HepG2 (cell line): ENCODE measurements around the gene C1orf50. TPM values are rescaled to one million over a fixed set of nuclear protein-coding genes. Genes with fewer than 3 reads are reported as not detected.

Experiments
- GATAD2A ChIP-seq: IDR thresholded peaks from 2 replicates; pipeline ENCODE4 v1.6.1; 2016
- PRDM15 ChIP-seq: sonication (generic); formaldehyde crosslinking; IDR thresholded peaks from 2 replicates; pipeline ENCODE4 v1.4.0; 2020; ENCODE audit warnings: missing genetic modification reagents
- TEF ChIP-seq: sonication (generic); formaldehyde crosslinking; IDR thresholded peaks from 2 replicates; pipeline ENCODE4 v1.5.0; 2020; ENCODE audit warnings: missing genetic modification reagents
- ZNF800 ChIP-seq: sonication (generic); formaldehyde crosslinking; IDR thresholded peaks from 2 replicates; pipeline ENCODE4 v1.4.0; 2020; ENCODE audit warnings: missing genetic modification reagents
- ZSCAN20 ChIP-seq: sonication (generic); formaldehyde crosslinking; IDR thresholded peaks from 2 replicates; pipeline ENCODE4 v1.4.0; 2020; ENCODE audit warnings: missing genetic modification reagents, mild to moderate bottlenecking, borderline replicate concordance
- ZSCAN22 ChIP-seq: sonication (generic); formaldehyde crosslinking; IDR thresholded peaks from 2 replicates; pipeline ENCODE4 v1.4.0; 2020; ENCODE audit warnings: mild to moderate bottlenecking, missing genetic modification reagents
- polyA plus RNA-seq, 8 experiments: library from polyadenylated mRNA; depleted of rRNA in 3 of 8; stranded (reverse) in 7 of 8; unstranded in 1 of 8; fragments of >200 nt; fragmentation: Illumina TruSeq in 4 of 8; extraction: Trizol in 4 of 8; gene quantifications; 2 replicates each; pipeline versions ENCODE4 v1.2.1 to v1.2.3, GENCODE V29; 2011 to 2016; ENCODE audit warnings: low read depth in 4 of 8, missing spikeins in 1 of 8, mixed read lengths in 1 of 8; ENCODE audit not compliant: insufficient read depth in 1 of 8
- total RNA-seq, 5 experiments: library from RNA; depleted of rRNA; stranded (reverse); fragments of >200 nt; fragmentation: Illumina TruSeq; extraction: Trizol; gene quantifications; 2 replicates each; pipeline ENCODE4 v1.2.3, GENCODE V29; 2016; ENCODE audit warnings: low read depth in 1 of 5
- TF ChIP-seq, protein P1 (sequence below): sonication (generic); formaldehyde crosslinking; IDR thresholded peaks from 2 replicates; pipeline ENCODE4 v1.4.0; 2020; ENCODE audit warnings: missing genetic modification reagents, low read depth, mild to moderate bottlenecking, borderline replicate concordance
- TF ChIP-seq, protein P2 (sequence below): sonication (generic); formaldehyde crosslinking; IDR thresholded peaks from 2 replicates; pipeline ENCODE4 v1.4.0; 2020; ENCODE audit warnings: mild to moderate bottlenecking, missing genetic modification reagents

The C1orf50 gene
- total and polyA plus RNA-seq, 2 of the 13 experiments (the other 11 are each of a cell fraction or from before 2014, with no cell fraction given), result 4.3 to 4.8 TPM

- TF ChIP-seq ZNF800 (CRISPR knock-in tag), result peak; percentile 46; the same call in 1 of the 2 replicates
- TF ChIP-seq, protein P1, sequence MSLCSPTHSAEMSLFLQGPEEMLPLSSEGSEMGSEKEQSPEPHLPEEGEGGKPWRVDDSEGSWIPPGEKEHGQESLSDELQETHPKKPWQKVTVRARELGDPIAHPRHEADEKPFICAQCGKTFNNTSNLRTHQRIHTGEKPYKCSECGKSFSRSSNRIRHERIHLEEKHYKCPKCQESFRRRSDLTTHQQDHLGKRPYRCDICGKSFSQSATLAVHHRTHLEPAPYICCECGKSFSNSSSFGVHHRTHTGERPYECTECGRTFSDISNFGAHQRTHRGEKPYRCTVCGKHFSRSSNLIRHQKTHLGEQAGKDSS, result peak; percentile 55; the same call in 1 of the 2 replicates
- TF ChIP-seq GATAD2A (CRISPR knock-in tag), result peak; percentile 49; the same call in 1 of the 2 replicates
- TF ChIP-seq ZSCAN22 (CRISPR knock-in tag), result no peak
- TF ChIP-seq, protein P2, sequence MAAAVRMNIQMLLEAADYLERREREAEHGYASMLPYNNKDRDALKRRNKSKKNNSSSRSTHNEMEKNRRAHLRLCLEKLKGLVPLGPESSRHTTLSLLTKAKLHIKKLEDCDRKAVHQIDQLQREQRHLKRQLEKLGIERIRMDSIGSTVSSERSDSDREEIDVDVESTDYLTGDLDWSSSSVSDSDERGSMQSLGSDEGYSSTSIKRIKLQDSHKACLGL (CRISPR knock-in tag), result 0 out of 2 replicates have a peak, but pooled peaks have one; percentile 27
- no peak for TF ChIP-seq TEF (CRISPR knock-in tag)
- TF ChIP-seq ZSCAN20, result 0 out of 2 replicates have a peak, but pooled peaks have one; percentile 34
- TF ChIP-seq PRDM15 (CRISPR knock-in tag), result no peak
Observed at GRCh38 chr1:42816585-42817439, 49.8 kb downstream of the C1orf50 start, which contains the start of the genes ERMAP and SVBP (continued).
